Fibroblast of lung (primary cell): ENCODE results near the gene ASIC1. TPM values are rescaled to one million over a fixed set of nuclear protein-coding genes. Genes with fewer than 3 reads are reported as not detected.

ENCODE experiments used
- DNase-seq, 2 donors: peaks; one replicate each; pipeline versions ENCODE4 v3.0.0 to v3.0.0-alpha.2; 2010; ENCODE audit warnings: low read depth in 2 of 2
- H2AFZ ChIP-seq: 2 replicates; pipeline ENCODE4 v1.5.1; 2012; ENCODE audit warnings: low read length, control low read depth, inconsistent platforms
- H3K27ac ChIP-seq: 2 replicates; pipeline ENCODE4 v1.5.1; 2011; ENCODE audit warnings: low read length, control low read depth; ENCODE audit not compliant: insufficient read depth
- H3K27me3 ChIP-seq: 2 replicates; pipeline ENCODE4 v1.5.1; 2011; ENCODE audit warnings: mild to moderate bottlenecking, low read length; ENCODE audit not compliant: control insufficient read depth, insufficient read depth
- H3K36me3 ChIP-seq: 2 replicates; pipeline ENCODE4 v1.5.1; 2011; ENCODE audit warnings: low read length; ENCODE audit not compliant: control insufficient read depth, insufficient read depth
- H3K4me1 ChIP-seq: 2 replicates; pipeline ENCODE4 v1.5.1; 2011; ENCODE audit warnings: low read length; ENCODE audit not compliant: control insufficient read depth, insufficient read depth; ENCODE audit errors: extremely low read depth
- H3K4me2 ChIP-seq: 2 replicates; pipeline ENCODE4 v1.5.1; 2011; ENCODE audit warnings: low read length, control low read depth; ENCODE audit not compliant: insufficient read depth; ENCODE audit errors: extremely low read depth
- H3K4me3 ChIP-seq, 4 experiments: fragments of 200-600 bp in 1 of 4; sonication (generic) in 1 of 4; replicated peaks in 1 of 4; 2 replicates each; pipeline ENCODE4 v1.5.1; 2011 to 2016; ENCODE audit warnings: low read length in 4 of 4, low read depth in 3 of 4, mild to moderate bottlenecking in 3 of 4, control low read depth in 2 of 4, inconsistent platforms in 1 of 4, mixed read lengths in 1 of 4; ENCODE audit not compliant: insufficient read depth in 1 of 4; ENCODE audit errors: control extremely low read depth in 1 of 4
- H3K79me2 ChIP-seq: 2 replicates; pipeline ENCODE4 v1.5.1; 2012; ENCODE audit warnings: mild to moderate bottlenecking, low read length, inconsistent platforms; ENCODE audit not compliant: control insufficient read depth, insufficient read depth
- H3K9ac ChIP-seq: 2 replicates; pipeline ENCODE4 v1.5.1; 2011; ENCODE audit warnings: mild to moderate bottlenecking, low read length, control low read depth; ENCODE audit not compliant: insufficient read depth
- H3K9me3 ChIP-seq: 2 replicates; pipeline ENCODE4 v1.5.1; 2012; ENCODE audit warnings: low read depth, low read length; ENCODE audit not compliant: control insufficient read depth, insufficient read depth
- H4K20me1 ChIP-seq: 2 replicates; pipeline ENCODE4 v1.5.1; 2011; ENCODE audit warnings: low read length; ENCODE audit not compliant: control insufficient read depth, insufficient read depth; ENCODE audit errors: extremely low read depth
- CTCF ChIP-seq, 2 donors: IDR thresholded peaks in 1 of 2; conservative IDR thresholded peaks in 1 of 2; 1 replicate in 1 of 2; 2 replicates in 1 of 2; pipeline ENCODE4 v1.5.1; 2011 to 2012; ENCODE audit warnings: low read length in 2 of 2, control low read depth in 1 of 2, inconsistent platforms in 1 of 2, low read depth in 1 of 2, mild to moderate bottlenecking in 1 of 2
- EZH2 ChIP-seq: IDR thresholded peaks from 2 replicates; pipeline ENCODE4 v1.5.1; 2012; ENCODE audit warnings: low read length, control low read depth, mild to moderate bottlenecking; ENCODE audit errors: missing control alignments
- polyA plus RNA-seq, 2 donors: library from polyadenylated mRNA; depleted of rRNA in 1 of 2; stranded (reverse) in 1 of 2; unstranded in 1 of 2; fragments of >200 nt; gene quantifications; 2 replicates each; pipeline ENCODE4 v1.2.1, GENCODE V29; 2011 to 2012; ENCODE audit warnings: missing spikeins in 1 of 2
- total RNA-seq: library from RNA; depleted of rRNA; stranded (reverse); fragments of >200 nt; gene quantifications from 2 replicates; pipeline ENCODE4 v1.2.1, GENCODE V29; 2014

ASIC1 gene
- total and polyA plus RNA-seq, 2 donors (not counting 1 experiment from before 2014, with no cell fraction given), result 1.7 to 3.9 TPM

GRCh38 chr12:50107416-50108268, 50.2 kb downstream of the ASIC1 start:
- H3K79me2 ChIP-seq, result peaks cover under 1% of the 10 kb centered on the region
- TF ChIP-seq EZH2 (no peak), CTCF (conservative IDR thresholded peaks at IDR 0.05 in 1 of 2, IDR thresholded peaks at IDR 0.05 in 1 of 2; ENCODE audit: low read depth in 1 of 2, low read length in 2 of 2) (no peak)
- no peaks in the 10 kb centered on the region for H3K36me3 ChIP-seq
- no peaks in the 10 kb centered on the region for H3K9me3 ChIP-seq
- peaks cover 12% of the 10 kb centered on the region for H3K4me1 ChIP-seq
- no peak for DNase-seq
- H4K20me1 ChIP-seq, result no peaks in the 10 kb centered on the region
- no peak overlapping the region for H3K4me2 ChIP-seq
- peaks cover 2% of the 10 kb centered on the region for H3K27me3 ChIP-seq
- H3K9ac ChIP-seq, result no peak overlapping the region
- H2AFZ ChIP-seq, result no peak overlapping the region
- no peak overlapping the region for H3K27ac ChIP-seq
- no peak overlapping the region for H3K4me3 ChIP-seq

GRCh38 chr12:50109319-50109718, 51.9 kb downstream of the ASIC1 start:
- TF ChIP-seq CTCF (conservative IDR thresholded peaks at IDR 0.05 in 1 of 2, IDR thresholded peaks at IDR 0.05 in 1 of 2; ENCODE audit: low read depth in 1 of 2, low read length in 2 of 2) (no peak), EZH2 (no peak)
- no peaks in the 10 kb centered on the region for H3K36me3 ChIP-seq
- H3K9me3 ChIP-seq, result no peaks in the 10 kb centered on the region
- H3K27ac ChIP-seq, result no peak overlapping the region
- no peak overlapping the region for H2AFZ ChIP-seq
- H3K79me2 ChIP-seq, result peaks cover 11% of the 10 kb centered on the region
- DNase-seq, result no peak
- H3K4me1 ChIP-seq, result peaks cover 14% of the 10 kb centered on the region
- no peak overlapping the region for H3K9ac ChIP-seq
- no peak overlapping the region for H3K4me2 ChIP-seq
- no peaks in the 10 kb centered on the region for H4K20me1 ChIP-seq
- H3K27me3 ChIP-seq, result peaks cover 2% of the 10 kb centered on the region
- no peak overlapping the region for H3K4me3 ChIP-seq

GRCh38 chr12:50110127-50110761, 52.8 kb downstream of the ASIC1 start:
- H3K27me3 ChIP-seq, result peaks cover 2% of the 10 kb centered on the region
- no peak overlapping the region for H3K9ac ChIP-seq
- TF ChIP-seq EZH2 (no peak), CTCF (conservative IDR thresholded peaks at IDR 0.05 in 1 of 2, IDR thresholded peaks at IDR 0.05 in 1 of 2; ENCODE audit: low read depth in 1 of 2, low read length in 2 of 2) (no peak)
- H3K4me1 ChIP-seq, result peaks cover 14% of the 10 kb centered on the region
- H3K9me3 ChIP-seq, result no peaks in the 10 kb centered on the region
- H4K20me1 ChIP-seq, result no peaks in the 10 kb centered on the region
- H3K36me3 ChIP-seq, result no peaks in the 10 kb centered on the region
- H3K27ac ChIP-seq, result no peak overlapping the region
- peak overlapping the region; percentile 81 for H2AFZ ChIP-seq
- H3K4me3 ChIP-seq, result no peak overlapping the region
- H3K79me2 ChIP-seq, result peaks cover 16% of the 10 kb centered on the region
- no peak for DNase-seq
- no peak overlapping the region for H3K4me2 ChIP-seq
